HUES6 (cell line): Measurements from ENCODE around the gene ZC3H8.
A peak's percentile ranks its signal among the peaks of the same experiment; 100 is the strongest.

Source experiments
- H3K27ac ChIP-seq: 2 replicates; pipeline ENCODE4 v1.7.0; 2013; ENCODE audit warnings: low read depth, mild to moderate bottlenecking, low read length, inconsistent platforms
- H3K27me3 ChIP-seq: 2 replicates; pipeline ENCODE4 v1.6.1; 2013; ENCODE audit warnings: low read length; ENCODE audit not compliant: control insufficient read depth, insufficient read depth
- H3K36me3 ChIP-seq: 2 replicates; pipeline ENCODE4 v1.6.1; 2013; ENCODE audit warnings: low read length; ENCODE audit not compliant: control insufficient read depth, insufficient read depth
- H3K4me1 ChIP-seq: 2 replicates; pipeline ENCODE4 v1.6.1; 2013; ENCODE audit warnings: low read length; ENCODE audit not compliant: control insufficient read depth, insufficient read depth
- H3K4me3 ChIP-seq: 2 replicates; pipeline ENCODE4 v1.5.1; 2013; ENCODE audit warnings: low read depth, low read length
- H3K9ac ChIP-seq: one replicate; pipeline ENCODE4 v1.6.1; 2013; ENCODE audit warnings: mild to moderate bottlenecking, low read length
- H3K9me3 ChIP-seq: 2 replicates; pipeline ENCODE4 v1.6.1; 2013; ENCODE audit warnings: low read depth, low read length; ENCODE audit not compliant: control insufficient read depth, insufficient read depth

ZC3H8 gene

GRCh38 chr2:112182581-112183034 lies 72.2 kb downstream of the ZC3H8 start:
- 0 out of 2 replicates have a peak, but pooled peaks cover 3% of the 10 kb centered on the region for H3K9me3 ChIP-seq
- H3K27me3 ChIP-seq = peaks cover 33% of the 10 kb centered on the region
- H3K9ac ChIP-seq = no peak overlapping the region
- H3K4me1 ChIP-seq = peaks cover 3% of the 10 kb centered on the region; the same call in 1 of the 2 replicates
- no peaks in the 10 kb centered on the region for H3K36me3 ChIP-seq
- H3K4me3 ChIP-seq = no peak overlapping the region
- H3K27ac ChIP-seq = no peak overlapping the region

GRCh38 chr2:112181571-112182290 lies 73.1 kb downstream of the ZC3H8 start:
- H3K27me3 ChIP-seq = peaks cover 33% of the 10 kb centered on the region
- no peak overlapping the region for H3K27ac ChIP-seq
- no peak overlapping the region for H3K9ac ChIP-seq
- H3K4me3 ChIP-seq = peak overlapping the region; percentile 39
- no peaks in the 10 kb centered on the region for H3K9me3 ChIP-seq
- peaks cover 3% of the 10 kb centered on the region; the same call in 1 of the 2 replicates for H3K4me1 ChIP-seq
- no peaks in the 10 kb centered on the region for H3K36me3 ChIP-seq

GRCh38 chr2:112175958-112176573 lies 78.8 kb downstream of the ZC3H8 start:
- H3K9me3 ChIP-seq = no peaks in the 10 kb centered on the region
- H3K27ac ChIP-seq = no peak overlapping the region
- no peak overlapping the region for H3K4me3 ChIP-seq
- H3K4me1 ChIP-seq = no peaks in the 10 kb centered on the region
- no peak overlapping the region for H3K9ac ChIP-seq
- H3K36me3 ChIP-seq = no peaks in the 10 kb centered on the region
- H3K27me3 ChIP-seq = peaks cover 9% of the 10 kb centered on the region

- no peaks in the 10 kb centered on the region for H3K4me1 ChIP-seq
- no peaks in the 10 kb centered on the region for H3K9me3 ChIP-seq
- H3K9ac ChIP-seq = no peak overlapping the region
- no peak overlapping the region for H3K4me3 ChIP-seq
- no peaks in the 10 kb centered on the region for H3K36me3 ChIP-seq
- H3K27ac ChIP-seq = no peak overlapping the region
- H3K27me3 ChIP-seq = peaks cover 4% of the 10 kb centered on the region; the same call in 1 of the 2 replicates
These were observed 79.5 kb downstream of the ZC3H8 start for GRCh38 chr2:112175333-112175732.

GRCh38 chr2:112174383-112174782 lies 80.5 kb downstream of the ZC3H8 start:
- Histone ChIP-seq H3K9me3 (no peaks in the 10 kb centered on the region), H3K27ac (no peak overlapping the region), H3K27me3 (no peaks in the 10 kb centered on the region), H3K9ac (no peak overlapping the region), H3K4me3 (no peak overlapping the region), H3K36me3 (no peaks in the 10 kb centered on the region), H3K4me1 (no peaks in the 10 kb centered on the region)

GRCh38 chr2:112173646-112174319 lies 81.1 kb downstream of the ZC3H8 start:
- Histone ChIP-seq H3K27me3 (no peaks in the 10 kb centered on the region), H3K9ac (no peak overlapping the region), H3K4me1 (no peaks in the 10 kb centered on the region), H3K4me3 (no peak overlapping the region), H3K36me3 (no peaks in the 10 kb centered on the region), H3K27ac (no peak overlapping the region), H3K9me3 (no peaks in the 10 kb centered on the region)

- Histone ChIP-seq H3K27ac (no peak overlapping the region), H3K9me3 (no peaks in the 10 kb centered on the region), H3K9ac (no peak overlapping the region), H3K27me3 (no peaks in the 10 kb centered on the region), H3K36me3 (no peaks in the 10 kb centered on the region), H3K4me3 (no peak overlapping the region), H3K4me1 (no peaks in the 10 kb centered on the region; the same call in 1 of the 2 replicates)
These were observed 84.3 kb downstream of the ZC3H8 start for GRCh38 chr2:112170495-112170894.

- no peak overlapping the region for H3K27ac ChIP-seq
- H3K36me3 ChIP-seq = no peaks in the 10 kb centered on the region
- no peak overlapping the region for H3K9ac ChIP-seq
- H3K9me3 ChIP-seq = no peaks in the 10 kb centered on the region
- H3K4me1 ChIP-seq = no peaks in the 10 kb centered on the region; the same call in 1 of the 2 replicates
- no peaks in the 10 kb centered on the region for H3K27me3 ChIP-seq
- H3K4me3 ChIP-seq = no peak overlapping the region
These were observed 86.3 kb downstream of the ZC3H8 start for GRCh38 chr2:112168422-112169124.

- Histone ChIP-seq H3K36me3 (no peaks in the 10 kb centered on the region), H3K27ac (no peak overlapping the region), H3K27me3 (no peaks in the 10 kb centered on the region), H3K4me3 (no peak overlapping the region), H3K9ac (no peak overlapping the region), H3K9me3 (no peaks in the 10 kb centered on the region), H3K4me1 (no peaks in the 10 kb centered on the region; the same call in 1 of the 2 replicates)
These were observed 87.9 kb downstream of the ZC3H8 start for GRCh38 chr2:112166806-112167499.

GRCh38 chr2:112165296-112165695 lies 89.5 kb downstream of the ZC3H8 start:
- Histone ChIP-seq H3K4me3 (no peak overlapping the region), H3K4me1 (no peaks in the 10 kb centered on the region; the same call in 1 of the 2 replicates), H3K9ac (no peak overlapping the region), H3K9me3 (no peaks in the 10 kb centered on the region), H3K27me3 (no peaks in the 10 kb centered on the region), H3K27ac (no peak overlapping the region), H3K36me3 (no peaks in the 10 kb centered on the region)
